22Rv1 (cell line): ENCODE data around the gene HEXB.

Experiments
- CTCF ChIP-seq: fragments of 450-650 bp; IDR thresholded peaks from 2 replicates; pipeline ENCODE4 v1.5.1; 2017; ENCODE audit warnings: mild to moderate bottlenecking
- ZFX ChIP-seq: fragments of 450-650 bp; IDR thresholded peaks from 2 replicates; pipeline ENCODE4 v1.6.1; 2017; ENCODE audit warnings: antibody characterized with exemption, borderline replicate concordance

DNA sequence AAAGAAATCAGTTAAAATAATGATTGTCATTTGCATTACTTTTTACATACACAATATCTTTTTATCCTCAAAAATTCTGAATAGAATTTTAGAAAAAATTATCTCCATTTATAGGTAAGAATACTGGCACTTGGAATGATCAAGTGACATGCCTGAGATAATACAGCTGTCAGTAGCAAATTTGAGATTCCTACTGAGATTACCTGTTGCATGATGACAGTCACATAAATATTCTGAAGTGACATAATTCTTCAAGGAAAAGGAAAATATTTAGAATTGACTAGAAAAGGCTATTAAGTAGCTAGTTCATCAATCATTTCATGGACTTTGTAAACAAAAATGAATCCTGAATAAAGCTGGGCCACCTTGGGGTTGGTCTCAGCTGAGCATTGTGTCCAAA, 29.3 kb upstream of the HEXB start:
- TF ChIP-seq CTCF: no peak
- no peak for TF ChIP-seq ZFX
